SW 1271 (cell line): ENCODE measurements around the gene PBXIP1.

ENCODE experiments used
- DNase-seq, 2 experiments: peaks; one replicate each; lab custom pipeline; 2025; lab: John Stamatoyannopoulos, UW

PBXIP1 gene

GRCh38 chr1:154972517-154973343 is 16.8 kb upstream of the PBXIP1 start:
- DNase-seq, result peak; percentile 71 to 91

GRCh38 chr1:154972213-154972516 is 16.3 kb upstream of the PBXIP1 start:
- DNase-seq, result no peak

- peak in 1 of 2 experiments; percentile 56 for DNase-seq
Measured at GRCh38 chr1:154971341-154971998, 15.6 kb upstream of the PBXIP1 start.

GRCh38 chr1:154970631-154971340 is 14.9 kb upstream of the PBXIP1 start, which contains the start of gene SHC1:
SHC1 (minus strand) TSS chr1:154970747; CDS start chr1:154970526, 221 bp downstream.
- DNase-seq, result peak; percentile 75 to 82

GRCh38 chr1:154969860-154970452 is 14.1 kb upstream of the PBXIP1 start:
- no peak for DNase-seq

GRCh38 chr1:154969246-154969645 is 13.3 kb upstream of the PBXIP1 start:
- no peak for DNase-seq

GRCh38 chr1:154968731-154969130 is 12.8 kb upstream of the PBXIP1 start:
- no peak for DNase-seq

GRCh38 chr1:154967331-154967950 is 11.5 kb upstream of the PBXIP1 start:
- DNase-seq, result no peak

- no peak for DNase-seq
Measured at GRCh38 chr1:154966111-154966510, 10.2 kb upstream of the PBXIP1 start.

GRCh38 chr1:154964359-154964758 is 8.5 kb upstream of the PBXIP1 start:
- no peak for DNase-seq

- no peak for DNase-seq
Measured at GRCh38 chr1:154963643-154964042, 7.7 kb upstream of the PBXIP1 start.

- no peak for DNase-seq
Measured at GRCh38 chr1:154962795-154963330, 7.0 kb upstream of the PBXIP1 start.

- DNase-seq, result peak in 1 of 2 experiments; percentile 35
Measured at GRCh38 chr1:154962156-154962749, 6.4 kb upstream of the PBXIP1 start.

- peak; percentile 27 to 70 for DNase-seq
Measured at GRCh38 chr1:154961207-154962155, 5.6 kb upstream of the PBXIP1 start, which contains the start of gene PYGO2. PYGO2 (minus strand) TSS chr1:154961782; CDS start chr1:154961576, 206 bp downstream.

- DNase-seq, result no peak
Measured at GRCh38 chr1:154960446-154961136, 4.7 kb upstream of the PBXIP1 start.

- no peak for DNase-seq
Measured at GRCh38 chr1:154959426-154959780, 3.5 kb upstream of the PBXIP1 start.

GRCh38 chr1:154958681-154959425 is 3.0 kb upstream of the PBXIP1 start:
- DNase-seq, result no peak

GRCh38 chr1:154958036-154958435 is 2.1 kb upstream of the PBXIP1 start:
- DNase-seq, result no peak
